Panc1 (cell line): ENCODE measurements around the gene EPX. TPM values are rescaled to one million over a fixed set of nuclear protein-coding genes. Genes with fewer than 3 reads are reported as not detected.

Experiments
- ATAC-seq: fragments of 200-7000 bp; cut with Tn5 transposase; 2 replicates; pipeline ENCODE4 v1.9.1; 2020; ENCODE audit warnings: mild to moderate bottlenecking, moderate library complexity
- BruUV-seq: library from RNA; stranded (reverse); fragments of 400-500 nt; replicated peaks from 2 replicates; lab custom pipeline; 2021; lab: Mats Ljungman, UMichigan
- CTCF ChIA-PET: fragments of 300-600 bp; sonication (Branson Sonifier 250); formaldehyde crosslinking; loops from one replicate; lab custom pipeline; 2022; ENCODE audit warnings: antibody characterized with exemption; lab: Charles Lee
- POLR2A ChIA-PET: fragments of 300-600 bp; sonication (Branson Sonifier 250); formaldehyde crosslinking; loops from one replicate; lab custom pipeline; 2022; ENCODE audit warnings: antibody characterized with exemption; lab: Charles Lee
- DNase-seq: peaks from one replicate; pipeline ENCODE4 v3.0.0-alpha.2; 2010; ENCODE audit warnings: low read depth, low spot score
- H3K27ac ChIP-seq: 2 replicates; pipeline ENCODE4 v1.5.1; 2011; ENCODE audit warnings: mild to moderate bottlenecking, low read length, inconsistent platforms
- H3K27me3 ChIP-seq: fragments of 200-500 bp; sonication (Bioruptor generic); 2 replicates; pipeline ENCODE4 v1.6.0; 2014; ENCODE audit warnings: low read length, inconsistent platforms; ENCODE audit not compliant: control insufficient read depth, insufficient read depth
- H3K36me3 ChIP-seq: fragments of 200-500 bp; sonication (Bioruptor generic); 2 replicates; pipeline ENCODE4 v1.5.1; 2014; ENCODE audit warnings: inconsistent platforms, mild to moderate bottlenecking, low read length, moderate library complexity; ENCODE audit not compliant: control insufficient read depth, insufficient read depth
- H3K4me1 ChIP-seq: 2 replicates; pipeline ENCODE4 v1.5.1; 2011; ENCODE audit warnings: inconsistent platforms, mild to moderate bottlenecking, low read length, moderate library complexity; ENCODE audit not compliant: control insufficient read depth, insufficient read depth
- H3K4me3 ChIP-seq, 2 experiments: 2 replicates each; pipeline ENCODE4 v1.5.1; 2011 to 2012; ENCODE audit warnings: low read depth in 2 of 2, low read length in 2 of 2, mild to moderate bottlenecking in 2 of 2, inconsistent platforms in 1 of 2, moderate library complexity in 1 of 2
- H3K9me3 ChIP-seq: fragments of 200-500 bp; sonication (Bioruptor generic); 2 replicates; pipeline ENCODE4 v1.5.1; 2014; ENCODE audit warnings: low read depth, mild to moderate bottlenecking, inconsistent platforms, low read length, moderate library complexity; ENCODE audit not compliant: control insufficient read depth, insufficient read depth
- POLR2AphosphoS5 ChIP-seq: IDR thresholded peaks from 2 replicates; pipeline ENCODE4 v1.6.1; 2012; ENCODE audit warnings: mild to moderate bottlenecking, low read depth, low read length, moderate library complexity
- SIN3A ChIP-seq: IDR thresholded peaks from 2 replicates; pipeline ENCODE4 v1.6.1; 2012; ENCODE audit warnings: low read depth, mild to moderate bottlenecking, low read length, moderate library complexity, borderline replicate concordance; ENCODE audit not compliant: insufficient read depth
- TCF7L2 ChIP-seq: IDR thresholded peaks from 2 replicates; pipeline ENCODE4 v1.6.1; 2011; ENCODE audit warnings: mild to moderate bottlenecking, low read depth, low read length, inconsistent platforms
- in situ Hi-C: cut with HindIII; loops from 2 replicates; pipeline ENCODE4 v1.10.0; 2016; ENCODE audit warnings: low sequenced_read_pairs, low pct_unique_long_range_greater_than_20kb
- intact Hi-C: fragments of 100-400 bp; cut with micrococcal nuclease; formaldehyde crosslinking; loops from one replicate; pipeline ENCODE4 v1.10.0; 2022; ENCODE audit not compliant: unreplicated experiment
- total RNA-seq: library from RNA; stranded (reverse); gene quantifications from one replicate; pipeline ENCODE4 v1.2.1, GENCODE V29; 2021; ENCODE audit not compliant: unreplicated experiment
- TF ChIP-seq, protein P1 (sequence below): fragments of 450-650 bp; IDR thresholded peaks from 2 replicates; pipeline ENCODE4 v1.5.1; 2017; ENCODE audit warnings: mild to moderate bottlenecking
- TF ChIP-seq, protein P2 (sequence below), 2 experiments: IDR thresholded peaks; 2 replicates each; pipeline ENCODE4 v1.6.1; 2011 to 2012; ENCODE audit warnings: low read depth in 2 of 2, control low read depth in 1 of 2, low read length in 1 of 2, mild to moderate bottlenecking in 1 of 2, moderate library complexity in 1 of 2; ENCODE audit not compliant: insufficient read depth in 1 of 2

The EPX gene
- total RNA-seq, 1 experiment from 2014 or later = not detected

DNA sequence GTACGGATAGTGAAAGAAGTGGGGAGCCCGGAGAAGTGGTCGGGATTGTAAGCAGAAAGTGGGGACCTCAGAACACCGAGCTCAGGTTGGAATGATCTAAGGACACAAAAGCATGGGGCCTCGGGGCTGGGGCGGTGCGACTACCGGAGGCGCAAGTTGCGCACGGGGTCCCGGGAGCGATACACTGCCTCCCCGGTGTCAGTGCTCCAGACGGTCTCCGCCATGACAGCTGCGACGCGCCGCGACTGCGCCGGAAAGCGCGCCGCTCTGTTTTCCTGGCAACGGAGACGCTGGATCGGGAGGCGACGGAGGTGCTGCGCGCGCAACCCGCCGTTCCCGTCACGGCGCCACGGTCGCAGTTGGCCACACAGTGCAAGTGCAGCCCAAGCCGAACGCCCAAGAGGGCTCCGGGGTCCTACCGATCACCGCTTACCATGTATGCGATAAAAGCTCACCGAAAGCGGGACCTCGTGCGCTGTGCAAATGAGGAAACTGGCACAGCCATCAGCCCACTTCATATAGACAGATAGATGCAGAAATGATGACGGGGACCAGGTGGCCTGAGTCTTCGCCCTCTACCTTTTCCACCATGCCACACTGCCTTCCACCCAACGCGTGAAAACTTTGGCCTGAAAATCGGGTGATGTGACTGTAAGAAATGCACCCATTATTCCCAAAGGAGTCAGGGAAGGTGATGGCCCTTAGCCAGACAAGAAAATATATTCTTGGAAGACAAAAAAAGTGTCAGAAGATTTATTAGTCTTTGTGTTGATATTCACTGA, 26.7 kb downstream of the EPX start, which contains the start of gene MKS1:
MKS1 (minus strand) TSS at position 249 of the 782 bp plus-strand sequence; CDS start at position 224, 25 bp downstream.
- peak; percentile 48 for DNase-seq
- no peaks in the 10 kb centered on the region for H3K9me3 ChIP-seq
- H3K4me1 ChIP-seq = no peaks in the 10 kb centered on the region; the same call in 1 of the 2 replicates
- H3K27ac ChIP-seq = peak within 1 kb of the TSS; percentile 87
- ATAC-seq = peak; percentile 100
- no peaks in the 10 kb centered on the region for H3K27me3 ChIP-seq
- BruUV-seq = no TSS peak
- in situ Hi-C loops = no loop called here
- ChIA-PET CTCF (no interaction called here), POLR2A (interaction anchor here (0.6 kb wide), 2 partner anchors 80 to 296 kb away, joined by 3 to 7 read pairs; no protein-coding TSS in a partner anchor)
- TF ChIP-seq TCF7L2 (no peak), SIN3A (peak; percentile 53; the same call in 1 of the 2 replicates), POLR2AphosphoS5 (peak; percentile 75; the same call in 1 of the 2 replicates)
- TF ChIP-seq, protein P1, sequence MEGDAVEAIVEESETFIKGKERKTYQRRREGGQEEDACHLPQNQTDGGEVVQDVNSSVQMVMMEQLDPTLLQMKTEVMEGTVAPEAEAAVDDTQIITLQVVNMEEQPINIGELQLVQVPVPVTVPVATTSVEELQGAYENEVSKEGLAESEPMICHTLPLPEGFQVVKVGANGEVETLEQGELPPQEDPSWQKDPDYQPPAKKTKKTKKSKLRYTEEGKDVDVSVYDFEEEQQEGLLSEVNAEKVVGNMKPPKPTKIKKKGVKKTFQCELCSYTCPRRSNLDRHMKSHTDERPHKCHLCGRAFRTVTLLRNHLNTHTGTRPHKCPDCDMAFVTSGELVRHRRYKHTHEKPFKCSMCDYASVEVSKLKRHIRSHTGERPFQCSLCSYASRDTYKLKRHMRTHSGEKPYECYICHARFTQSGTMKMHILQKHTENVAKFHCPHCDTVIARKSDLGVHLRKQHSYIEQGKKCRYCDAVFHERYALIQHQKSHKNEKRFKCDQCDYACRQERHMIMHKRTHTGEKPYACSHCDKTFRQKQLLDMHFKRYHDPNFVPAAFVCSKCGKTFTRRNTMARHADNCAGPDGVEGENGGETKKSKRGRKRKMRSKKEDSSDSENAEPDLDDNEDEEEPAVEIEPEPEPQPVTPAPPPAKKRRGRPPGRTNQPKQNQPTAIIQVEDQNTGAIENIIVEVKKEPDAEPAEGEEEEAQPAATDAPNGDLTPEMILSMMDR = peak; percentile 70
- TF ChIP-seq, protein P2, sequence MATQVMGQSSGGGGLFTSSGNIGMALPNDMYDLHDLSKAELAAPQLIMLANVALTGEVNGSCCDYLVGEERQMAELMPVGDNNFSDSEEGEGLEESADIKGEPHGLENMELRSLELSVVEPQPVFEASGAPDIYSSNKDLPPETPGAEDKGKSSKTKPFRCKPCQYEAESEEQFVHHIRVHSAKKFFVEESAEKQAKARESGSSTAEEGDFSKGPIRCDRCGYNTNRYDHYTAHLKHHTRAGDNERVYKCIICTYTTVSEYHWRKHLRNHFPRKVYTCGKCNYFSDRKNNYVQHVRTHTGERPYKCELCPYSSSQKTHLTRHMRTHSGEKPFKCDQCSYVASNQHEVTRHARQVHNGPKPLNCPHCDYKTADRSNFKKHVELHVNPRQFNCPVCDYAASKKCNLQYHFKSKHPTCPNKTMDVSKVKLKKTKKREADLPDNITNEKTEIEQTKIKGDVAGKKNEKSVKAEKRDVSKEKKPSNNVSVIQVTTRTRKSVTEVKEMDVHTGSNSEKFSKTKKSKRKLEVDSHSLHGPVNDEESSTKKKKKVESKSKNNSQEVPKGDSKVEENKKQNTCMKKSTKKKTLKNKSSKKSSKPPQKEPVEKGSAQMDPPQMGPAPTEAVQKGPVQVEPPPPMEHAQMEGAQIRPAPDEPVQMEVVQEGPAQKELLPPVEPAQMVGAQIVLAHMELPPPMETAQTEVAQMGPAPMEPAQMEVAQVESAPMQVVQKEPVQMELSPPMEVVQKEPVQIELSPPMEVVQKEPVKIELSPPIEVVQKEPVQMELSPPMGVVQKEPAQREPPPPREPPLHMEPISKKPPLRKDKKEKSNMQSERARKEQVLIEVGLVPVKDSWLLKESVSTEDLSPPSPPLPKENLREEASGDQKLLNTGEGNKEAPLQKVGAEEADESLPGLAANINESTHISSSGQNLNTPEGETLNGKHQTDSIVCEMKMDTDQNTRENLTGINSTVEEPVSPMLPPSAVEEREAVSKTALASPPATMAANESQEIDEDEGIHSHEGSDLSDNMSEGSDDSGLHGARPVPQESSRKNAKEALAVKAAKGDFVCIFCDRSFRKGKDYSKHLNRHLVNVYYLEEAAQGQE (IDR thresholded peaks at IDR 0.05; ENCODE audit: insufficient read depth in 1 of 2, low read depth in 2 of 2, low read length in 1 of 2) = peak in 1 of 2 experiments; percentile 39; a peak in 1 of 4 replicates
- H3K4me3 ChIP-seq = peak within 1 kb of the TSS; percentile 82 to 92
- peaks cover 3% of the 10 kb centered on the region; the same call in 1 of the 2 replicates for H3K36me3 ChIP-seq
- intact Hi-C loops = no loop called here

DNA sequence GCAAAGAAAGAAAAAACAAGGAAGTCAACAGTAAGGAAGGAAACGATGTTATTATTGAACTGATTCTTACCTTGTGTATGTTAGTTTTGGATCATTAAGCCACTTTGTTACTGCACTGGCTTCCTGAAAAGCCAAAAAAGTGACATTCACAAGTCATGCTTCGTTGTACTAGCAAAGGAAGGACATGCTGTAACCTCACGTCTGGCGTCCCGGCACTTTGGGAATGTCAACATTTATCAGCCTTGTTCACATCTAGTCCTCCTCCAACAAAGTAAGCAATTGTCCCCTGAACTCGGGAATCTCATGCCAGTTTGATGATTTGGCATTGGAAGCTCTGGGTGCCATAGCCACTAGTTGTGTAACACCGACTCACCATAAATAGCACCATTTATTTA, 27.3 kb downstream of the EPX start:
- CTCF ChIA-PET = no interaction called here
- BruUV-seq = no TSS peak

More for the DNA sequence above, 27.3 kb downstream of the EPX start:
- Histone ChIP-seq H3K27me3 (no peaks in the 10 kb centered on the region), H3K4me3 (peak overlapping the region; percentile 82 to 92), H3K9me3 (no peaks in the 10 kb centered on the region), H3K27ac (peak overlapping the region; percentile 87), H3K36me3 (peaks cover 3% of the 10 kb centered on the region; the same call in 1 of the 2 replicates), H3K4me1 (no peaks in the 10 kb centered on the region; the same call in 1 of the 2 replicates)
- TF ChIP-seq, protein P1 = no peak
- no peak for TF ChIP-seq TCF7L2
- no peak for TF ChIP-seq POLR2AphosphoS5
- TF ChIP-seq, protein P2 (IDR thresholded peaks at IDR 0.05; ENCODE audit: insufficient read depth in 1 of 2, low read depth in 2 of 2, low read length in 1 of 2) = no peak
- TF ChIP-seq SIN3A = no peak
- intact Hi-C loops = no loop called here
- in situ Hi-C loops = no loop called here
- POLR2A ChIA-PET = no interaction called here
- DNase-seq (no peak), ATAC-seq (no peak)
